Measurements from ENCODE around the gene CYB5RL. TPM values are rescaled to one million over a fixed set of nuclear protein-coding genes. Genes with fewer than 3 reads are reported as not detected.

Gene CYB5RL
- total and polyA plus RNA-seq, 8 donors = 1.2 to 10.7 (median 2.9) TPM

- H3K27me3 ChIP-seq = no peaks in the 10 kb centered on the region
- no peaks in the 10 kb centered on the region for H3K9me3 ChIP-seq
- TF ChIP-seq EP300 (IDR thresholded peaks at IDR 0.05) (no peak), POLR2AphosphoS5 (IDR thresholded peaks at IDR 0.05) (no peak), CTCF (IDR thresholded peaks at IDR 0.05) (no peak), POLR2A (IDR thresholded peaks at IDR 0.05) (no peak)
- no peak overlapping the region for H3K4me3 ChIP-seq
- H3K27ac ChIP-seq = no peak overlapping the region
- peaks cover 14 to 64% (median 59%) of the 10 kb centered on the region in 4 donors for H3K36me3 ChIP-seq
- H3K4me1 ChIP-seq = peaks cover 0 to 38% (median 21%) of the 10 kb centered on the region in 4 donors
- no peak for DNase-seq
- intact Hi-C loops (cut with DNase I; ENCODE audit: low total_unique reads) = no loop called here
- 86 to 90% (median 88%) methylated on average over 20 of the region's 20 CpGs for WGBS, 5 donors
Measured at GRCh38 chr1:54225986-54226559, 26.2 kb upstream of the CYB5RL start.

GRCh38 chr1:54225378-54225777, 25.5 kb upstream of the CYB5RL start:
- Histone ChIP-seq H3K4me3 (no peak overlapping the region), H3K4me1 (peaks cover 4 to 43% (median 26%) of the 10 kb centered on the region in 4 donors), H3K27ac (no peak overlapping the region), H3K9me3 (no peaks in the 10 kb centered on the region), H3K27me3 (no peaks in the 10 kb centered on the region), H3K36me3 (peaks cover 14 to 65% (median 58%) of the 10 kb centered on the region in 4 donors)
- TF ChIP-seq POLR2AphosphoS5 (IDR thresholded peaks at IDR 0.05) = no peak
- TF ChIP-seq CTCF (IDR thresholded peaks at IDR 0.05) = no peak
- no peak for TF ChIP-seq POLR2A (IDR thresholded peaks at IDR 0.05)
- TF ChIP-seq EP300 (IDR thresholded peaks at IDR 0.05) = no peak
- 84 to 90% (median 89%) methylated on average over 6 of the region's 6 CpGs for WGBS, 5 donors
- intact Hi-C loops (cut with DNase I; ENCODE audit: low total_unique reads) = no loop called here
- DNase-seq = no peak

GRCh38 chr1:54224233-54224632, 24.4 kb upstream of the CYB5RL start:
- no peak for DNase-seq
- peaks cover 14 to 62% (median 54%) of the 10 kb centered on the region in 4 donors for H3K36me3 ChIP-seq
- H3K4me1 ChIP-seq = peaks cover 15 to 46% (median 31%) of the 10 kb centered on the region in 4 donors
- 77 to 90% (median 88%) methylated on average over 6 of the region's 6 CpGs for WGBS, 5 donors
- no peak for TF ChIP-seq EP300 (IDR thresholded peaks at IDR 0.05)
- TF ChIP-seq POLR2A (IDR thresholded peaks at IDR 0.05) = no peak
- no peak for TF ChIP-seq POLR2AphosphoS5 (IDR thresholded peaks at IDR 0.05)
- no peak for TF ChIP-seq CTCF (IDR thresholded peaks at IDR 0.05)
- H3K27me3 ChIP-seq = no peaks in the 10 kb centered on the region
- H3K9me3 ChIP-seq = no peaks in the 10 kb centered on the region
- intact Hi-C loops (cut with DNase I; ENCODE audit: low total_unique reads) = no loop called here
- no peak overlapping the region for H3K27ac ChIP-seq
- no peak overlapping the region for H3K4me3 ChIP-seq

GRCh38 chr1:54223441-54224202, 23.8 kb upstream of the CYB5RL start:
- Histone ChIP-seq H3K27me3 (no peaks in the 10 kb centered on the region), H3K4me3 (no peak overlapping the region), H3K36me3 (peaks cover 17 to 64% (median 52%) of the 10 kb centered on the region in 4 donors), H3K9me3 (no peaks in the 10 kb centered on the region), H3K27ac (no peak overlapping the region), H3K4me1 (peaks cover 20 to 46% (median 33%) of the 10 kb centered on the region in 4 donors)
- no peak for TF ChIP-seq POLR2A (IDR thresholded peaks at IDR 0.05)
- intact Hi-C loops (cut with DNase I; ENCODE audit: low total_unique reads) = no loop called here
- 90 to 95% (median 93%) methylated on average over 12 to 16 of the region's 16 CpGs for WGBS, 5 donors
- DNase-seq = no peak

Measured in stomach (tissue), 9 donors.